GM23248 (cell line): Measurements from ENCODE around the gene GRIN3A. TPM values are rescaled to one million over a fixed set of nuclear protein-coding genes. Genes with fewer than 3 reads are reported as not detected.

Source experiments
- DNase-seq: peaks from one replicate; pipeline ENCODE4 v3.0.0-alpha.2; 2015
- H2AFZ ChIP-seq: fragments of 200-600 bp; sonication (generic); 2 replicates; pipeline ENCODE4 v1.6.1; 2016; ENCODE audit warnings: antibody characterized with exemption
- H3F3A ChIP-seq: fragments of 200-600 bp; sonication (generic); 2 replicates; pipeline ENCODE4 v1.6.1; 2016; ENCODE audit warnings: mild to moderate bottlenecking, antibody characterized with exemption, mixed run types; ENCODE audit not compliant: insufficient read depth
- H3K27ac ChIP-seq: fragments of 200-600 bp; sonication (generic); 2 replicates; pipeline ENCODE4 v1.5.1; 2016; ENCODE audit warnings: mild to moderate bottlenecking
- H3K27me3 ChIP-seq: fragments of 200-600 bp; sonication (generic); replicated peaks from 2 replicates; pipeline ENCODE4 v1.6.1; 2016; ENCODE audit warnings: mild to moderate bottlenecking; ENCODE audit not compliant: insufficient read depth
- H3K36me3 ChIP-seq: fragments of 200-600 bp; sonication (generic); 2 replicates; pipeline ENCODE4 v1.6.1; 2016; ENCODE audit warnings: low read depth, mild to moderate bottlenecking
- H3K4me1 ChIP-seq: fragments of 200-600 bp; sonication (generic); 2 replicates; pipeline ENCODE4 v1.6.1; 2016; ENCODE audit warnings: mild to moderate bottlenecking; ENCODE audit not compliant: insufficient read depth
- H3K4me2 ChIP-seq: fragments of 200-600 bp; sonication (generic); one replicate; pipeline ENCODE4 v1.6.1; 2016; ENCODE audit warnings: mild to moderate bottlenecking; ENCODE audit not compliant: unreplicated experiment
- H3K4me3 ChIP-seq: fragments of 200-600 bp; sonication (generic); 2 replicates; pipeline ENCODE4 v1.5.1; 2016; ENCODE audit warnings: mild to moderate bottlenecking
- H3K79me2 ChIP-seq: fragments of 200-600 bp; sonication (generic); 2 replicates; pipeline ENCODE4 v1.6.1; 2016; ENCODE audit warnings: mild to moderate bottlenecking; ENCODE audit not compliant: insufficient read depth
- H3K9ac ChIP-seq: fragments of 200-600 bp; sonication (generic); 2 replicates; pipeline ENCODE4 v1.6.1; 2016; ENCODE audit warnings: mild to moderate bottlenecking
- H3K9me2 ChIP-seq: fragments of 200-600 bp; sonication (generic); 2 replicates; pipeline ENCODE4 v1.6.1; 2016; ENCODE audit warnings: mixed run types, mild to moderate bottlenecking, moderate library complexity; ENCODE audit not compliant: insufficient read depth
- H3K9me3 ChIP-seq: fragments of 200-600 bp; sonication (generic); one replicate; pipeline ENCODE4 v1.6.1; 2017; ENCODE audit warnings: low read depth
- H4K20me1 ChIP-seq: fragments of 200-600 bp; sonication (generic); 2 replicates; pipeline ENCODE4 v1.6.0; 2016; ENCODE audit not compliant: insufficient read depth
- EZH2 ChIP-seq: fragments of 200-600 bp; sonication (generic); IDR thresholded peaks from 2 replicates; pipeline ENCODE4 v1.6.1; 2018; ENCODE audit warnings: antibody characterized with exemption, mild to moderate bottlenecking; ENCODE audit not compliant: insufficient read depth, poor library complexity, severe bottlenecking
- EZH2phosphoT487 ChIP-seq: fragments of 200-600 bp; sonication (generic); IDR thresholded peaks from 2 replicates; pipeline ENCODE4 v1.6.1; 2018; ENCODE audit warnings: antibody characterized with exemption, moderate library complexity, mild to moderate bottlenecking, low read depth; ENCODE audit not compliant: insufficient read depth
- WGBS, 2 experiments: methylation state at CpG; one replicate each; pipeline ENCODE4 v1.1.6; 2015 to 2017; ENCODE audit warnings: low lambda C conversion rate in 2 of 2, low coverage in 1 of 2; ENCODE audit errors: missing lambda C conversion rate in 2 of 2; 5-methylcytosine and 5-hydroxymethylcytosine counted together
- in situ Hi-C: fragments of 300-500 bp; cut with MboI; formaldehyde crosslinking; loops from 2 replicates; pipeline ENCODE4 v1.15.0; 2020
- polyA plus RNA-seq: library from polyadenylated mRNA; unstranded; fragments of >200 nt; fragmentation: Nextera tagmentation; extraction: Ambion mirVana; gene quantifications from 2 replicates; pipeline ENCODE4 v1.2.1, GENCODE V29; 2016
- total RNA-seq: library from RNA; depleted of rRNA; stranded (reverse); fragments of >200 nt; shearing (Covaris generic); gene quantifications from 2 replicates; pipeline ENCODE4 v1.2.3, GENCODE V29; 2014

GRIN3A gene
- total and polyA plus RNA-seq, 2 experiments from 2014 or later: not detected

GRCh38 chr9:101674165-101674564 lies 64.3 kb downstream of the GRIN3A start:
- Histone ChIP-seq H3K9me3 (no peaks in the 10 kb centered on the region), H3K79me2 (no peaks in the 10 kb centered on the region), H3K9me2 (no peaks in the 10 kb centered on the region), H3K4me2 (no peak overlapping the region), H4K20me1 (no peaks in the 10 kb centered on the region), H3F3A (no peaks in the 10 kb centered on the region), H3K36me3 (no peaks in the 10 kb centered on the region), H2AFZ (no peak overlapping the region), H3K27ac (no peak overlapping the region), H3K4me3 (no peak overlapping the region), H3K27me3 (no peaks in the 10 kb centered on the region), H3K9ac (no peak overlapping the region), H3K4me1 (no peaks in the 10 kb centered on the region)
- TF ChIP-seq EZH2: no peak
- no peak for TF ChIP-seq EZH2phosphoT487
- in situ Hi-C loops: no loop called here
- no peak for DNase-seq
- 16 to 33% methylated on average over 1 of the region's 1 CpG for WGBS, 2 experiments

GRCh38 chr9:101673642-101674041 lies 64.8 kb downstream of the GRIN3A start:
- in situ Hi-C loops: no loop called here
- H3K79me2 ChIP-seq: no peaks in the 10 kb centered on the region

GRCh38 chr9:101671567-101671966 lies 66.9 kb downstream of the GRIN3A start:
- H3K9me3 ChIP-seq: no peaks in the 10 kb centered on the region
- no peak overlapping the region for H3K4me2 ChIP-seq
- H3K4me3 ChIP-seq: no peak overlapping the region
- H3F3A ChIP-seq: no peaks in the 10 kb centered on the region
- no peak overlapping the region for H2AFZ ChIP-seq
- no peak overlapping the region for H3K27ac ChIP-seq
- H4K20me1 ChIP-seq: no peaks in the 10 kb centered on the region
- no peaks in the 10 kb centered on the region for H3K27me3 ChIP-seq
- TF ChIP-seq EZH2phosphoT487 (no peak), EZH2 (no peak)
- in situ Hi-C loops: no loop called here
- no peaks in the 10 kb centered on the region for H3K79me2 ChIP-seq
- WGBS, 2 experiments: 0% methylated on average over 1 of the region's 1 CpG
- H3K36me3 ChIP-seq: no peaks in the 10 kb centered on the region
- DNase-seq: no peak
- H3K4me1 ChIP-seq: no peaks in the 10 kb centered on the region
- no peak overlapping the region for H3K9ac ChIP-seq
- no peaks in the 10 kb centered on the region for H3K9me2 ChIP-seq

More at GRCh38 chr9:101673642-101674041, 64.8 kb downstream of the GRIN3A start:
- Histone ChIP-seq H3K9me2 (no peaks in the 10 kb centered on the region), H2AFZ (no peak overlapping the region), H3K4me1 (no peaks in the 10 kb centered on the region), H3F3A (no peaks in the 10 kb centered on the region), H3K4me2 (no peak overlapping the region), H3K27me3 (no peaks in the 10 kb centered on the region), H4K20me1 (no peaks in the 10 kb centered on the region), H3K9me3 (no peaks in the 10 kb centered on the region), H3K4me3 (no peak overlapping the region), H3K9ac (no peak overlapping the region), H3K36me3 (no peaks in the 10 kb centered on the region), H3K27ac (no peak overlapping the region)
- TF ChIP-seq EZH2phosphoT487: no peak
- no peak for TF ChIP-seq EZH2
- DNase-seq: no peak
- 24 to 29% methylated on average over 2 of the region's 2 CpGs for WGBS, 2 experiments

GRCh38 chr9:101668421-101668820 lies 70.0 kb downstream of the GRIN3A start:
- Histone ChIP-seq H2AFZ (no peak overlapping the region), H3K9me2 (no peaks in the 10 kb centered on the region), H3K27ac (no peak overlapping the region), H3K4me3 (no peak overlapping the region), H3K4me1 (no peaks in the 10 kb centered on the region), H3K9ac (no peak overlapping the region), H3K79me2 (no peaks in the 10 kb centered on the region), H3K9me3 (no peaks in the 10 kb centered on the region), H3K36me3 (no peaks in the 10 kb centered on the region), H4K20me1 (no peaks in the 10 kb centered on the region), H3F3A (no peaks in the 10 kb centered on the region), H3K27me3 (no peaks in the 10 kb centered on the region), H3K4me2 (no peak overlapping the region)
- no peak for DNase-seq
- TF ChIP-seq EZH2 (no peak), EZH2phosphoT487 (no peak)
- in situ Hi-C loops: no loop called here

GRCh38 chr9:101664453-101664852 lies 74.0 kb downstream of the GRIN3A start:
- in situ Hi-C loops: no loop called here
- no peak overlapping the region for H3K4me3 ChIP-seq
- no peaks in the 10 kb centered on the region for H3K9me3 ChIP-seq
- 45 to 55% methylated on average over 2 of the region's 2 CpGs for WGBS, 2 experiments
- TF ChIP-seq EZH2phosphoT487: no peak
- no peak for TF ChIP-seq EZH2
- no peaks in the 10 kb centered on the region for H3K9me2 ChIP-seq
- no peaks in the 10 kb centered on the region for H3K36me3 ChIP-seq
- H3K79me2 ChIP-seq: no peaks in the 10 kb centered on the region
- no peaks in the 10 kb centered on the region for H3K27me3 ChIP-seq
- H3K27ac ChIP-seq: no peak overlapping the region
- no peak for DNase-seq
- no peaks in the 10 kb centered on the region for H4K20me1 ChIP-seq
- H3K9ac ChIP-seq: no peak overlapping the region
- no peak overlapping the region for H3K4me2 ChIP-seq
- no peaks in the 10 kb centered on the region for H3K4me1 ChIP-seq
- no peak overlapping the region for H2AFZ ChIP-seq
- H3F3A ChIP-seq: no peaks in the 10 kb centered on the region
